Heart left ventricle (tissue), 13 donors: Measurements from ENCODE around the gene RPS8.

ENCODE experiments used
- POLR2A ChIP-seq, 2 donors: fragments of 450-650 bp; IDR thresholded peaks; one replicate each; pipeline ENCODE4 v1.6.1; 2017; ENCODE audit warnings: antibody characterized with exemption in 2 of 2, mild to moderate bottlenecking in 2 of 2, moderate library complexity in 2 of 2
- TF ChIP-seq, protein P1 (sequence below), 12 donors: fragments of 200-600 bp; sonication (generic) in 4 of 12; IDR thresholded peaks; one replicate each; pipeline versions ENCODE4 v1.5.0 to v1.8.0; 2018 to 2022; ENCODE audit warnings: antibody characterized with exemption in 12 of 12, mild to moderate bottlenecking in 5 of 12
- donor health status: ischemic (EF 13 %, LVEDD 7.1; RV severe dilation, severe dysfunction).
- donor health status: DM: no; HTN: yes; CAD: no.
- donor health status: DM: no; HTN: no; CAD: no.
- donor health status: ischemic (EF 25% LVEDD 6.9; RV normal size, moderate dysfunction).
- donor health status: ischemic (EF 25% LVEDD 5.7; RV mildly dilated, moderate dysfunction).
- donor health status: ischemic (EF 35%, LVEDD 5.7; RV mildly dilated, moderate dysfunction).
- donor health status: nonischemic (EF 11% LVEDD 7.7; RV severe dilation, severe dysfunction).
- donor health status: DM: yes; HTN: yes; CAD: no.
- donor health status: PGD.
- donor health status: ischemic (EF 29% LVEDD 5.4; RV normal size, mild dysfunction).
- donor health status: nonischemic (EF 23%, LVEDD 6.1; RV moderate dilation, normal function).

DNA sequence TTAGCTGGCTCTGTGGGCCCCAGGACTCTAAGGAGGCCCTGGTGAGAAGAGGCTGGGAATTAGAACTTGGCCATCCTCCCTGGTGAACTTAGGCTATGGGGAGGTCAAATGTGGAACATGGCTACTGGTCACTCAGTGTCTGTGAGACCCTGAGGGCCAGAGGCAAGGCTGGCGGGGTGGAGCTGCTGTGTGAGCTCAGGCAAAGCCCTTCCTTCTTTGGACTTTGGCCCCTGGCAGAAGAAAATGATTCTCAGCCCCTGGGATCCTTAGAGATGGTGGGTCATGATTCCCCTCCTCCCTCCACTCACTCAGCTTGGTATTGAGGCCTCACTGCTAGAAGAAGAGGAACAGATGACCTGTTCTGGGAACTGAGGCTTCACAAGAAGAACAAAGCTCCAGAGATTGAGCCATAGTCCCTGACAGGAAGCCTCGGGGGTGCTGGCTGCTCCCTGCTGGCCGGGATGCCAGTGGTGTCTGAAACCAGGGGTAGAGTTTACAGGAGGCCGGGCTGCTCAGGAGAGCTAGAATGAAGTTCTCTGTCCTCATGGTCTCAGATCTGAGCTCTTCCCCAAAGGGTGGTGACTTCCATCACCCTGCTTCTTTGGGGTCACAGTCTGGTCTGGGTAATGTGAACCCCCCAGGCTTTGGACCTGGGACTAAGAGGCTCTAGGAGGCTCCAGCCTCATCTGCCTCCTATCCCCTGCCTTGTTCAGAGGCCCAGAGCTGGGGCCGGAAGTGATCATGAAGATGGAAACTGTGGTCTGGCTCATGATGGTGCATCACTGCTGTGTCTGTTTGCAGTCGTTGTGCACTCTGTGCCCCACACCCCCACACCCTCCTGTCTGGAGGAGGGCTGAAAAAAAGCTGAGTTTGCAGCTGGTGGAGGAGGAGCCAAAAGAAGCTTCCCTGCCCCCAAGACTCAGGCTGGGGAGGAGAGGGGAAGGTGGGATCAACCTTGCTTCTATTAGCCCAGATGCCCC, 33.9 kb downstream of the RPS8 start:
- TF ChIP-seq, protein P1, sequence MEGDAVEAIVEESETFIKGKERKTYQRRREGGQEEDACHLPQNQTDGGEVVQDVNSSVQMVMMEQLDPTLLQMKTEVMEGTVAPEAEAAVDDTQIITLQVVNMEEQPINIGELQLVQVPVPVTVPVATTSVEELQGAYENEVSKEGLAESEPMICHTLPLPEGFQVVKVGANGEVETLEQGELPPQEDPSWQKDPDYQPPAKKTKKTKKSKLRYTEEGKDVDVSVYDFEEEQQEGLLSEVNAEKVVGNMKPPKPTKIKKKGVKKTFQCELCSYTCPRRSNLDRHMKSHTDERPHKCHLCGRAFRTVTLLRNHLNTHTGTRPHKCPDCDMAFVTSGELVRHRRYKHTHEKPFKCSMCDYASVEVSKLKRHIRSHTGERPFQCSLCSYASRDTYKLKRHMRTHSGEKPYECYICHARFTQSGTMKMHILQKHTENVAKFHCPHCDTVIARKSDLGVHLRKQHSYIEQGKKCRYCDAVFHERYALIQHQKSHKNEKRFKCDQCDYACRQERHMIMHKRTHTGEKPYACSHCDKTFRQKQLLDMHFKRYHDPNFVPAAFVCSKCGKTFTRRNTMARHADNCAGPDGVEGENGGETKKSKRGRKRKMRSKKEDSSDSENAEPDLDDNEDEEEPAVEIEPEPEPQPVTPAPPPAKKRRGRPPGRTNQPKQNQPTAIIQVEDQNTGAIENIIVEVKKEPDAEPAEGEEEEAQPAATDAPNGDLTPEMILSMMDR (IDR thresholded peaks at IDR 0.05): peak in 2 of 12 donors; percentile 23 to 25
- no peak for TF ChIP-seq POLR2A (IDR thresholded peaks at IDR 0.05)
